Measurements from ENCODE around the gene KCNE2. TPM values are rescaled to one million over a fixed set of nuclear protein-coding genes. Genes with fewer than 3 reads are reported as not detected.

The KCNE2 gene
- total and polyA plus RNA-seq, 2 of the 8 experiments (the other 6 are each of a cell fraction or from before 2014, with no cell fraction given): 0.09 to 0.37 TPM

GRCh38 chr21:34336756-34337391, 26.9 kb upstream of the KCNE2 start:
- Histone ChIP-seq H3K4ac (replicated peaks; ENCODE audit: insufficient read length, low read depth, low read length) (no peak overlapping the region), H3K4me2 (ENCODE audit: insufficient read depth in 1 of 2, low read depth in 2 of 2, low read length in 2 of 2) (no peak overlapping the region), H2BK12ac (ENCODE audit: low read depth, low read length) (no peak overlapping the region), H2BK20ac (ENCODE audit: low read length) (no peak overlapping the region), H4K8ac (ENCODE audit: extremely low read depth, insufficient read depth, low read length) (no peak overlapping the region), H3K14ac (ENCODE audit: insufficient read length) (no peak overlapping the region), H3K9ac (replicated peaks in 1 of 4; ENCODE audit: extremely low read depth in 1 of 4, low read depth in 3 of 4, low read length in 3 of 4) (no peak overlapping the region), H3K79me1 (ENCODE audit: low read depth, low read length) (no peaks in the 10 kb centered on the region), H3K27ac (ENCODE audit: low read depth, low read length) (no peak overlapping the region), H4K5ac (ENCODE audit: insufficient read length, low read depth, low read length) (no peak overlapping the region), H2BK5ac (ENCODE audit: low read depth, low read length) (no peak overlapping the region), H3K4me1 (replicated peaks in 1 of 4; ENCODE audit: control insufficient read depth in 3 of 4, insufficient read depth in 4 of 4, low read length in 3 of 4) (no peaks in the 10 kb centered on the region; a peak in 2 of 7 replicates), H4K91ac (replicated peaks; ENCODE audit: insufficient read length, low read length) (no peak overlapping the region), H3K27me3 (replicated peaks in 1 of 4; ENCODE audit: control insufficient read depth in 3 of 4, extremely low read depth in 1 of 4, insufficient read depth in 3 of 4, low read length in 3 of 4) (no peaks in the 10 kb centered on the region), H3K18ac (ENCODE audit: extremely low read depth, low read length) (no peak overlapping the region), H2AFZ (ENCODE audit: low read length) (no peak overlapping the region), H4K20me1 (replicated peaks in 1 of 2; ENCODE audit: control insufficient read depth in 1 of 2, insufficient read depth in 2 of 2, low read length in 2 of 2) (no peaks in the 10 kb centered on the region), H2BK15ac (ENCODE audit: low read length) (no peak overlapping the region), H3K36me3 (ENCODE audit: control insufficient read depth in 2 of 4, insufficient read depth in 4 of 4, low read length in 3 of 4) (no peaks in the 10 kb centered on the region), H3K56ac (replicated peaks; ENCODE audit: insufficient read length, low read depth, low read length) (no peak overlapping the region), H3K79me2 (ENCODE audit: control insufficient read depth in 1 of 2, insufficient read depth in 2 of 2, low read length in 2 of 2) (no peaks in the 10 kb centered on the region), H3K9me3 (ENCODE audit: insufficient read depth in 2 of 2, low read depth in 1 of 2, low read length in 1 of 2) (no peaks in the 10 kb centered on the region), H3K23me2 (ENCODE audit: low read depth, low read length) (no peaks in the 10 kb centered on the region; the same call in 1 of the 2 replicates), H2BK120ac (replicated peaks; ENCODE audit: low read depth, low read length) (no peak overlapping the region), H3K4me3 (ENCODE audit: extremely low read depth in 1 of 4, insufficient read depth in 2 of 4, low read depth in 3 of 4, low read length in 4 of 4) (no peak overlapping the region), H3K23ac (ENCODE audit: insufficient read length) (no peak overlapping the region), H2AK5ac (ENCODE audit: low read depth, low read length) (no peak overlapping the region)
- DNase-seq (ENCODE audit: low read depth in 1 of 2, low spot score in 2 of 2) (peak in 1 of 2 experiments; percentile 26), FAIRE-seq (no peak)
- TF ChIP-seq POU5F1 (IDR thresholded peaks at IDR 0.05; ENCODE audit: low read depth, low read length): no peak
- no peak for TF ChIP-seq CBX5 (IDR thresholded peaks at IDR 0.05; ENCODE audit: low read depth, low read length)
- TF ChIP-seq CBX8 (IDR thresholded peaks at IDR 0.05; ENCODE audit: borderline replicate concordance, low read depth, low read length): no peak
- 93% methylated on average over 13 of the region's 13 CpGs; no CpG with 5 or more reads in 1 of the 2 experiments for WGBS, 2 experiments (ENCODE audit: extremely low coverage in 1 of 2, insufficient coverage in 1 of 2, insufficient read length in 1 of 2, insufficient replicate concordance in 2 of 2, low coverage in 1 of 2, low lambda C conversion rate in 2 of 2, missing lambda C conversion rate in 1 of 2)
- CTCF ChIA-PET (ENCODE audit: partially characterized antibody): interaction anchor here (0.5 to 4.8 kb wide), 6 partner anchors 8 to 95 kb away, joined by 3 to 33 read pairs (median 3); no protein-coding TSS in a partner anchor
- POLR2A ChIA-PET (ENCODE audit: partially characterized antibody): no interaction called here

Data from H1 (cell line).